Kidney (tissue), 14 donors: ENCODE results near the gene ALDH6A1. TPM values are rescaled to one million over a fixed set of nuclear protein-coding genes. Genes with fewer than 3 reads are reported as not detected.
A peak's percentile ranks its signal among the peaks of the same experiment; 100 is the strongest.

ENCODE experiments used
- DNase-seq, 5 donors: peaks; one replicate each; pipeline ENCODE4 v3.0.0-alpha.2; 2013 to 2020
- FAIRE-seq: peaks from 2 replicates; lab custom pipeline; 2012; peaks lifted over from hg19 to GRCh38; lab: Jason Lieb, UNC
- H3K27ac ChIP-seq, 2 donors: one replicate each; pipeline ENCODE4 v1.7.0; 2013; ENCODE audit warnings: low read depth in 2 of 2, low read length in 2 of 2, inconsistent platforms in 1 of 2
- H3K27me3 ChIP-seq: one replicate; pipeline ENCODE4 v1.7.1; 2013; ENCODE audit warnings: low read length, inconsistent platforms; ENCODE audit not compliant: control insufficient read depth, insufficient read depth
- H3K36me3 ChIP-seq, 3 donors: one replicate each; pipeline versions ENCODE4 v1.7.0 to v1.7.1; 2013; ENCODE audit warnings: low read length in 3 of 3, control low read depth in 1 of 3, inconsistent platforms in 1 of 3; ENCODE audit not compliant: insufficient read depth in 3 of 3, control insufficient read depth in 2 of 3
- H3K4me1 ChIP-seq, 3 donors: one replicate each; pipeline versions ENCODE4 v1.7.0 to v1.7.1; 2013; ENCODE audit warnings: low read length in 3 of 3, inconsistent platforms in 1 of 3, low read depth in 1 of 3; ENCODE audit not compliant: control insufficient read depth in 2 of 3, insufficient read depth in 2 of 3
- H3K4me3 ChIP-seq, 3 donors: one replicate each; pipeline versions ENCODE4 v1.7.0 to v1.8.1; 2013; ENCODE audit warnings: low read length in 3 of 3, control low read depth in 1 of 3, inconsistent platforms in 1 of 3
- H3K9ac ChIP-seq, 3 donors: one replicate each; pipeline versions ENCODE4 v1.7.0 to v1.7.1; 2013; ENCODE audit warnings: low read length in 3 of 3, control low read depth in 1 of 3, inconsistent platforms in 1 of 3
- H3K9me3 ChIP-seq, 3 donors: one replicate each; pipeline versions ENCODE4 v1.7.0 to v1.7.1; 2013; ENCODE audit warnings: low read length in 3 of 3, control low read depth in 1 of 3, inconsistent platforms in 1 of 3; ENCODE audit not compliant: control insufficient read depth in 2 of 3, insufficient read depth in 1 of 3
- intact Hi-C: fragments of 100-400 bp; cut with DNase I; formaldehyde crosslinking; loops from one replicate; pipeline ENCODE4 v1.11.1; 2022
- polyA plus RNA-seq: library from polyadenylated mRNA; stranded (reverse); fragments of 350-450 nt; fragmentation: Illumina TruSeq; extraction: RNeasy Lipid Tissue Mini Kit (QIAGEN cat#74804); gene quantifications from one replicate; pipeline ENCODE4 v1.2.3, GENCODE V29; 2014; ENCODE audit warnings: low read depth, low replicate concordance; ENCODE audit not compliant: insufficient read depth
- total RNA-seq: library from RNA; stranded (reverse); fragmentation: NEBNext Ultra II Directional; extraction: Animal tissue kit (Norgen Biotek cat#: 25700); gene quantifications from one replicate; pipeline ENCODE4 v1.2.1, GENCODE V29; 2021
- TF ChIP-seq, protein P1 (sequence below): IDR thresholded peaks from 3 replicates; pipeline ENCODE4 v1.5.1; 2012; ENCODE audit warnings: mild to moderate bottlenecking, moderate library complexity, borderline replicate concordance; ENCODE audit not compliant: insufficient read depth; ENCODE audit errors: extremely low read depth
- donor health status: control.
- donor health status: control.
- donor health status: control.
- donor health status: control.
- donor health status: control.
- donor health status: DM: yes; HTN: yes; CAD: no.
- donor health status: Normal renal cell carcinoma (clear cell type).

ALDH6A1 gene
- total and polyA plus RNA-seq, 2 donors from 2014 or later, result 34.1 to 102 TPM

DNA sequence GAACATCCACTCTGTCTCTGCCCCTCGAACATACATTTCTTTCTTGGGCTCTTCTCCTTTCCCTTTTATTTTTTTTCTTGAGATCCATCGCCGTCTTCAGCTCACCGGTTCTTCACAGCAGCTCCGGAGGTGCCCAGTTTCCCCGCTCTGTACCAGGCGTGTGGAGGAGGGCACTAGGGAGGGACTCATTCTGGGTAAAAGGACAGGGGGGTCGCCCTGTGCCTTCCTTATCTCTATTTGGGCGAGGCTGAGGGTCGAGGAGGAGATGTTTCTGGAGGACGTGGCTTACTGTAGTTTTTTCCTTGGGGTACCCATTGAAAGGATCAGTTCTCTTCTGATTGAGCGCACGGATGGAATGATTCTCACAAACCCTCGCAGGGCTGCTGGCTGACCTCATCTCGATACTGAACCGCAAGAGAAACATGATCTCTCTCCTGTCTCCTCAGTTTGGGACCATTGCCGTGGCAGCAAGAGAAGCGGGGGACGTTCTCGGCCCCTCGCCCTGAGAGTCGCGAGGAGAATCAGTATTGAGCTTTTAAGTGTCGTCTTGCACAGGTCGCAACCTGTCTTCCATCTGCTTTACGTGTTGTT lies 889 bp upstream of the ALDH6A1 start:
- Histone ChIP-seq H3K36me3 (no peaks in the 10 kb centered on the region), H3K27ac (peak overlapping the region; percentile 29 to 77), H3K4me3 (peak overlapping the region; percentile 79 to 98 (median 98)), H3K9ac (peak overlapping the region; percentile 85 to 95 (median 93)), H3K27me3 (no peaks in the 10 kb centered on the region), H3K9me3 (no peaks in the 10 kb centered on the region), H3K4me1 (peaks cover 0 to 17% (median 15%) of the 10 kb centered on the region in 3 donors)
- DNase-seq, result peak in 3 of 5 donors; percentile 43 to 66 (median 61)
- intact Hi-C loops, result no loop called here
- TF ChIP-seq, protein P1, sequence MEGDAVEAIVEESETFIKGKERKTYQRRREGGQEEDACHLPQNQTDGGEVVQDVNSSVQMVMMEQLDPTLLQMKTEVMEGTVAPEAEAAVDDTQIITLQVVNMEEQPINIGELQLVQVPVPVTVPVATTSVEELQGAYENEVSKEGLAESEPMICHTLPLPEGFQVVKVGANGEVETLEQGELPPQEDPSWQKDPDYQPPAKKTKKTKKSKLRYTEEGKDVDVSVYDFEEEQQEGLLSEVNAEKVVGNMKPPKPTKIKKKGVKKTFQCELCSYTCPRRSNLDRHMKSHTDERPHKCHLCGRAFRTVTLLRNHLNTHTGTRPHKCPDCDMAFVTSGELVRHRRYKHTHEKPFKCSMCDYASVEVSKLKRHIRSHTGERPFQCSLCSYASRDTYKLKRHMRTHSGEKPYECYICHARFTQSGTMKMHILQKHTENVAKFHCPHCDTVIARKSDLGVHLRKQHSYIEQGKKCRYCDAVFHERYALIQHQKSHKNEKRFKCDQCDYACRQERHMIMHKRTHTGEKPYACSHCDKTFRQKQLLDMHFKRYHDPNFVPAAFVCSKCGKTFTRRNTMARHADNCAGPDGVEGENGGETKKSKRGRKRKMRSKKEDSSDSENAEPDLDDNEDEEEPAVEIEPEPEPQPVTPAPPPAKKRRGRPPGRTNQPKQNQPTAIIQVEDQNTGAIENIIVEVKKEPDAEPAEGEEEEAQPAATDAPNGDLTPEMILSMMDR, result no peak
- no peak for FAIRE-seq

DNA sequence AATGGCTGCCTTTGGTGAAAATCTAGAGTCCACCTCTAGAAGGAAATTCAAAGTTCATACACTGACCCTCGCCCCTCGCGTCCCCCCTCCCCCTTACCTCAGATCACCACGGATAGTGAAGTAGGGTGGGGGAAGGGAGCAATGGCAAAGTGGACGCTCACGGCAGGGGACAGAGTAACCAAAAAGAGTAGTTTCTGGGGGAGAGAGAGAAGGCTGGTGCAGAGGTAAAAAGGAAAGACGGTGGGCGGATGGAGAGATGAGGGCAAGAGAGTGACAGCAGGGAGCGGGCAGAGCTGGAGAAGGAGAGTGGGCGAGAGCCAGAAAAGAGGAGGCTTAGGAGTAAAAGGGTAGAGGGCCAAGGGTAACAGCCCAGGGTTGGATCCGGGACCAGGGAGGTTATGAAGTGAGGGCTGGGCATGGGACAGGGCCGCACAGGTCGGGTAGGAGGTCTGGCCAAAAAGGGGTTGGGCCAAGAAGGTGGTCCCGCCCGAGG lies 423 bp downstream of the ALDH6A1 start:
- no peaks in the 10 kb centered on the region for H3K9me3 ChIP-seq
- no peaks in the 10 kb centered on the region for H3K36me3 ChIP-seq
- H3K4me1 ChIP-seq, result peaks cover 0 to 19% (median 15%) of the 10 kb centered on the region in 3 donors
- peak overlapping the region; percentile 91 to 98 (median 93) for H3K4me3 ChIP-seq
- TF ChIP-seq, protein P1, result no peak
- peak overlapping the region; percentile 83 to 95 (median 90) for H3K9ac ChIP-seq
- DNase-seq, result peak in 3 of 5 donors; percentile 17 to 72 (median 54)
- peak overlapping the region; percentile 91 to 97 for H3K27ac ChIP-seq
- no peaks in the 10 kb centered on the region for H3K27me3 ChIP-seq
- FAIRE-seq, result no peak
- intact Hi-C loops, result no loop called here

DNA sequence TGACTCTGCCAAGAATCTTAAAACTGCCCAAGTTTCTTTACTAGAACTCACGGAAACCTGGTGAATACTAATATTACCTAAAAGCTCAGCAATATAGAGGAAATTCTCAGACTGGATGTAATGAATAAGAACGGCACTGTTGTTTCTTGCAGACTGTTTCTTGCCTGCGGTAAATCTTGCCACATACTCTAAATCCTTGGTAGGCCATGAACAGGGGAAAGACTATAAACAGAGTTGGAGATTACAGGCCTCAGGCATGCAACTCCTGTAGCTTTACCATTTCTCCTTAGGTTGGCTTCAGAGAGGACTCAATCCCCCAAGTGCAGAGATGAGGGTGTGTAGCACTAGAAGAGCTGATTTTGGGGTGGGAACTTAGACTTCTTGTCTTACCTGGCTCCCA lies 1.1 kb downstream of the ALDH6A1 start:
- H3K4me1 ChIP-seq, result peaks cover 0 to 19% (median 15%) of the 10 kb centered on the region in 3 donors
- no peaks in the 10 kb centered on the region for H3K36me3 ChIP-seq
- TF ChIP-seq, protein P1, result no peak
- FAIRE-seq (no peak), DNase-seq (peak in 1 of 5 donors; percentile 6)
- H3K27ac ChIP-seq, result peak overlapping the region; percentile 91 to 97
- peak overlapping the region; percentile 83 to 95 (median 90) for H3K9ac ChIP-seq
- peak overlapping the region; percentile 91 to 98 (median 93) for H3K4me3 ChIP-seq
- intact Hi-C loops, result no loop called here
- no peaks in the 10 kb centered on the region for H3K9me3 ChIP-seq
- no peaks in the 10 kb centered on the region for H3K27me3 ChIP-seq
